GM19463 (cell line): ENCODE data around the gene SRGAP2.
"Not testable (repeated sequence)": the region's sequence is repeated elsewhere in the genome, so short reads cannot be mapped to it uniquely, and the experiment has no call there.

Experiments
- ATAC-seq: cut with Tn5 transposase; IDR thresholded peaks from one replicate; pipeline ENCODE4 v1.9.1; 2021; ENCODE audit warnings: mild to moderate bottlenecking, moderate library complexity; ENCODE audit not compliant: unreplicated experiment

The SRGAP2 gene

GRCh38 chr1:206245479-206245878 is 42.1 kb downstream of the SRGAP2 start:
- not testable (repeated sequence) for ATAC-seq

DNA sequence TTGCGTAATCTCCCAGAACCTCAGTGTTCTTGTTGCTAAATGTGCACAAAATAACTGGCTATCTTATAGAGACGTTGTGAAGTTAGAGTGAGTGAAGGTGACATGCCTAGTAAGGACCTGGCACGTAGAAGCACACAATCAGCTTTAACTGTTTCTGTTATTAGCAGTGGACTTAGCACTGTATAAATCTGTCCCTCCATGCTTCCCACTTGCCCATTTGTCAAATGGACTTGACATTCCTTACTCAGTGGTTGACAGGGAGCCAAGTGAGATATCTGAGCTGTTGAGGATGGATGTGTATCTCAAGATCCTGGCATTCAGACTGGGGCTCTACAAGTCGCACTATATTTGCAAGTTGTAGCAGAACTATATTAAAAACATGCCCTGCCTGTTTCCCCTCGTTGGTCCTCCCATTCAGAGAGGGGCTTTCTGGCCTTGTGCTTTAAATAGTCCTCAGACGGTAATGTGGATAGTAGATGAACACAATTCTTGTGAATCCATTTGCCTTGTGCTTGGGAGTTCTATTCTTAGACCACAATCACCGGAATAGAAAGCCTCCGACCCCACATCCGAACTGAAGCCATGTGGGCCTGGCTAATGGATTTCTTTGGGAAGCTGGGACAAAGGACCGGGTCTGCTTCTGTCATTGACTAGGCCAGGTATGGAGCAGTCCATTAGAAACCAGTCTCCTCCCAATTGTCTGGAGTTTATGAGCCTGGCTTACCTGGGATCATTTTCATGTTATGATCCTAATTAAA is 43.0 kb downstream of the SRGAP2 start:
- not testable (repeated sequence) for ATAC-seq

DNA sequence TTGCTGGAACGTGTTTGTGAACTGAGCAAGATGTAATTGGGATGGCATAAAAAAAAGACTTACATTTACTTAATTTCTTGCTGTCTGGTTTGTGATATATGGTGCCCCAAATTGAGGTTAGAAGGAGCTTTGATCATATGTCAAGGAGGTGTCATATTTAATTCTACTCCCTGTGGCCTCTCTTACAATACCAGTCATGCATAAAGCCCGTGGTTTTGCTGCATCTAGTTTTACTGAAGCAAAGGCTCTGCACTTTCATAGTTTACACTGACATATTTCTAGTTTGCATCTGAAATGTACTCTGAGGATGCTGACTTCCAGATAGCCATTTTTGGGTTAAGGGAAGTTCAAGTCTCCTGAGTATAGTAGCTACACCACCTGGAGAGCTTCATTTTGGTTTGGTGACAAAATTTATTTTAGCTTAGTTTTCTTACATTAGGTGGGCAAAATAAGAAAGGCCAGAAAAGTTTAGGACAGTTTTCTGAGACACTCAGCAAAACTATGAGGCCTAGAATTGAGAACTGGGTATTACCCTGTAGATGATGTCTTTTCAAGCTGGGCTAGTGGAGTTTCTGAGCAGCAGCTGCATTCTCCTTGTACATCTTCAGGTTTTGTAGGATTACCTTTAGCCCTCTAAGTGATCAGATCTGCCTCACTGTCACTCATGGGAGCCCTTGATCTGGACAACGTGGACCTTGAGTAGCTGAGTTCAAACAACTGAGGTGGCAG is 47.8 kb downstream of the SRGAP2 start:
- ATAC-seq: peak; percentile 58

GRCh38 chr1:206252680-206253335 is 49.5 kb downstream of the SRGAP2 start:
- not testable (repeated sequence) for ATAC-seq
